GM12873 (cell line): Measurements from ENCODE around the gene HELT.

ENCODE experiments used
- CTCF ChIP-seq: IDR thresholded peaks from 2 replicates; pipeline ENCODE4 v1.5.1; 2012; ENCODE audit warnings: low read depth, mild to moderate bottlenecking, moderate library complexity, low read length, control low read depth; ENCODE audit not compliant: insufficient read depth; ENCODE audit errors: missing control alignments

Gene HELT

GRCh38 chr4:184980261-184980660 is 38.0 kb upstream of the HELT start:
- TF ChIP-seq CTCF, result no peak

- TF ChIP-seq CTCF, result peak; percentile 66
Measured at GRCh38 chr4:184983672-184984356, 34.5 kb upstream of the HELT start.

GRCh38 chr4:184987493-184988031 is 30.7 kb upstream of the HELT start:
- no peak for TF ChIP-seq CTCF

- TF ChIP-seq CTCF, result no peak
Measured at GRCh38 chr4:184988611-184989010, 29.7 kb upstream of the HELT start.

GRCh38 chr4:184991860-184992259 is 26.4 kb upstream of the HELT start:
- no peak for TF ChIP-seq CTCF

- no peak for TF ChIP-seq CTCF
Measured at GRCh38 chr4:184992422-184992821, 25.9 kb upstream of the HELT start.

- no peak for TF ChIP-seq CTCF
Measured at GRCh38 chr4:184993247-184993646, 25.0 kb upstream of the HELT start.
